Myocyte (in vitro differentiated cells): ENCODE measurements around the gene OLFML2B. TPM values are rescaled to one million over a fixed set of nuclear protein-coding genes. Genes with fewer than 3 reads are reported as not detected.

ENCODE experiments used
- DNase-seq: peaks from one replicate; pipeline ENCODE4 v3.0.0-alpha.2; 2012; ENCODE audit warnings: low read depth
- total RNA-seq: library from RNA; depleted of rRNA; stranded (reverse); fragments of >200 nt; gene quantifications from 2 replicates; pipeline ENCODE4 v1.2.3, GENCODE V29; 2014

Gene OLFML2B
- total RNA-seq, 1 donor from 2014 or later = 139 TPM

DNA sequence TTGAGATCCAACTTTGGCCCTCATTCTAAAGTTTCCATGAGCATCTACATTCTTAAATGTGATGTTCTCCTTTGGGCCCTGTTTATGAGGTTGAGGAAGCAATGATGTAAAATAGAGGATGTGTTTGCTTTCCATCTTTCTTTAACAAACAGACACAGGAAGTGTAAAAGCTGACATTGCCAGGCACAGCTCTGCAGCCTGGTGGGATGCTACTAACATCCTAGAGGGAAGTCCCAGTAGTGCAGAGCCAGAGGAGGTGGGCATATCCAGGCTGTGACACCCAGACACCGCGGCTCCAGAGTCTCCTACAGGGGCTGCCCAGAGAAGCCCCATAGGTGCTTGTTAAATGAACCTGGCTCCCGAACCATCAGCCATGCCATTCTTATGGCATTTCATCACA, 16.2 kb downstream of the OLFML2B start:
- no peak for DNase-seq

- DNase-seq = no peak
Observed at GRCh38 chr1:162006081-162006480, 17.6 kb downstream of the OLFML2B start.

- peak; percentile 86 for DNase-seq
Observed at GRCh38 chr1:162004441-162004950, 19.2 kb downstream of the OLFML2B start.

DNA sequence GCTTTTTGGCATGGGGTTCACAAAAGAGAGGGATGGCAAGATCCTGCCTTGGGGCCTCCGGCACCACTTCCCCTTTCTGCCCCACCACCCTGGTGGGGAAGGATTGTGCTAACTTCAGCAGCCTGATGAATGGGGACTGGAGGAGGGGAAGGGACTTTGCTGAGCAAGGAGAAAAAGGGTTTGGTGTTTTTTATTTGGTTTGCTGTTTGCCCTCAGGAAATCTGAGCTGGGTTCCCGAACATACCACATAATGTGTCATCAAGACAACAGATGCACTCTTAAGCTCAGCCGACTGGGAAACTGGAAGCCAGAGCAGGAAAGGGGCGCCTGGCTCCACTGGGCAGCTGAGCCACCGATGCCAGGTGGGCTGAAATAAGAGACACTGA, 19.8 kb downstream of the OLFML2B start:
- peak; percentile 99 for DNase-seq

- peak; percentile 100 for DNase-seq
Observed at GRCh38 chr1:162003061-162003829, 20.4 kb downstream of the OLFML2B start.

- DNase-seq = no peak
Observed at GRCh38 chr1:162000053-162000420, 23.6 kb downstream of the OLFML2B start.

DNA sequence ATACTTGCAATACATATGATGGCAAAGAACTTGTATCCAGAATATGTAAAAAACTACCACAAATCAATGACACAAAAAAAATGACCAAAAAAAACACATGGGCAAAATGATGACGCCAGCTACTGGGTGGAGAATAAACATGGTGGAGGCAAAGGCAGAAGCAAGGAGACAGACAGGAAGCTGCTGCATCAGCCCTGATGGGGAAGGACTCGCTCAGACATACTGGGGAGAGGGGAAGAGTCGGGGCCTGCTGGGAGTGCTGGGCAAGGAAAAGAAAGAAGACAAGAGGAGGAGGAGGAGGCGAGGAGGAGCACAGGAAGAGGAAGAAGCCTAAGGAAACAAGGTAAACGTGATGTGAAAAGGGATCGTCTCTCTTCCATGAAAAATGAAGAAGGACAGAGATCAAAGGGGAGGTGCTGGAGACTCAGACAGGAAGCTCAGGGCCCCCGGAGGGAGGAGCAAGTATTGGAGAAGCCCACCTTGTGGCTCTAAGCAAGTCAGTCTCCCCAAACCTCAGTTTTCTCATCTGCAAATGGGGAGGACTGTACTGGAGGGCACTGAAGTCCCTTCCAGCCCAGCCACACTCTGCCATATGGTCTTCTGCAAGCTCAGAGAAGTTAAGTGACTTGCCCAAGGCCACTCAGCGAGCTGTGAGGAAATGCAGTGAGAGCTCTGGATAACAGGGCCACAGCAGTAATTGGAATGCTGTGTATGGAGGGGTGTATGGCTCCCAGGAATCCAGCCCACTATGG, 24.2 kb downstream of the OLFML2B start:
- DNase-seq = no peak

- no peak for DNase-seq
Observed at GRCh38 chr1:161998811-161999210, 24.9 kb downstream of the OLFML2B start.

GRCh38 chr1:161997152-161997551, 26.5 kb downstream of the OLFML2B start:
- DNase-seq = no peak

GRCh38 chr1:161994175-161994668, 29.4 kb downstream of the OLFML2B start:
- peak; percentile 93 for DNase-seq

DNA sequence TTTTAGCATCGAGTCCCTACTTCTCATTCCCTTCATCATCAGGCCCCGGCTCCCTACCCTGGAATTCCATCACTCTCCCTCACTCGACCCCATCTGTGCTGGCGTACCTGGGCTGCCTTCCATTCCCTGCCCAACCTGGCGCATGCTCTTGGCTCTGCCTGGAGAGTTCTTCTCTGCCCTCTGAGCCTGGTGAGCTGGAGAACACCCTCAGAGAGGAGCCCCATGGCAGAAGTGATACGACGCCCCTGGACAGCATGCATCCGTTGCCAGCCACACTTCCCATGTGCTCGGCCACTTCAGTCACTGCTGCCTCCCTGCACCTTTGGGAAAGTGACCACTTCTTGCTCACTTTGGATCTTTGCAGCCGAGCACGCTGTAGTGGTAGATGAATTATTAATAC, 30.1 kb downstream of the OLFML2B start:
- DNase-seq = no peak

GRCh38 chr1:161989786-161990185, 33.9 kb downstream of the OLFML2B start:
- no peak for DNase-seq

- DNase-seq = peak; percentile 46
Observed at GRCh38 chr1:161989108-161989507, 34.6 kb downstream of the OLFML2B start.

DNA sequence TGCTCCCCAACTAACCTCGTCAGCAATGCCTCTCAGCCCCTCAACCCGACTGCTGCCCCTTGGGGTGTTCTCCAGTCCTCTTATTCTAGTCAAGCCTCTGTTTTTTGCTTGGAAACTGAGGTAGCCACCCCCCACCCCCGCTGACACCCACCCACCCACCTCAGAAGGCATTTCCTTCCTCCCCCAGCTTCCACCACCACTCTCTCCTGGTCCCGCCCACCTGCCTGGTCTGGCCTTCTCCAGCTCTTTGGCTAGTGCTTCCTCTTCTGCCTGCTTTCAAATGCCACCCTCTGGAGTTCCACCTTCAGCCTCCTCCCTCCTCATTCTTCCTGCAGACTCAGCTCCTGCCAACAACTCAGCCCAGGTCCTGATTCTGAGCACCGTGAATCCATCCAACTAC, 35.3 kb downstream of the OLFML2B start:
- DNase-seq = no peak

GRCh38 chr1:161987872-161988271, 35.8 kb downstream of the OLFML2B start:
- no peak for DNase-seq

GRCh38 chr1:161987303-161987702, 36.4 kb downstream of the OLFML2B start:
- peak; percentile 44 for DNase-seq

- DNase-seq = peak; percentile 92
Observed at GRCh38 chr1:161986328-161986727, 37.3 kb downstream of the OLFML2B start.

GRCh38 chr1:161985301-161985822, 38.3 kb downstream of the OLFML2B start:
- DNase-seq = peak; percentile 88

- DNase-seq = no peak
Observed at GRCh38 chr1:161983725-161984124, 39.9 kb downstream of the OLFML2B start.

- no peak for DNase-seq
Observed at GRCh38 chr1:161982917-161983316, 40.8 kb downstream of the OLFML2B start.

GRCh38 chr1:161982507-161982895, 41.2 kb downstream of the OLFML2B start:
- DNase-seq = no peak
